ENCODE measurements around the gene NRIP1. TPM values are rescaled to one million over a fixed set of nuclear protein-coding genes. Genes with fewer than 3 reads are reported as not detected.
A peak's percentile ranks its signal among the peaks of the same experiment; 100 is the strongest.

NRIP1 gene
- total and polyA plus RNA-seq, 2 of the 8 experiments (the other 6 are each of a cell fraction or from before 2014, with no cell fraction given): 1.5 to 9.3 TPM

DNA sequence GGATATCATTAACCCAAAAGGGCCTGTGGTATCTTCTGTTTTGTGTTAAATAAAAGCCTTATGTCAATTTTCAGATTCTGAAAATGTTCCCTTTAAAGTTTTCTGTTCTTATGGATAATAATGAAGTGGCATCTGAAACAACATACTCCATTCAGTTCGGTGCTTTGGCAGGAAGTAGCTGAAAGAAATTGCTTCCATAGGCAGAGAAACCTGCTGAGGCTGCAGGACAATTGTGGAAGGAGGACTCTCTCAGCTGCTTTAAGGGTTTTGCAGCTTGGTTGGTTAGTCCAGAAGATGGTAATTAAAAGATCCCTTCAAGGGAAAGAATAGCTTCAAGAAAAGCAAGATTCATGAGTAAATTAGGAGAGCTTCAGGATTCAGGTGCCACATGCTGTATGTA lies 30.5 kb upstream of the NRIP1 start:
- Histone ChIP-seq H3K18ac (ENCODE audit: extremely low read depth, low read length) (no peak overlapping the region), H3K27ac (ENCODE audit: low read depth, low read length) (no peak overlapping the region), H2AFZ (ENCODE audit: low read length) (peak overlapping the region; percentile 64; the same call in 1 of the 2 replicates), H3K36me3 (ENCODE audit: control insufficient read depth in 2 of 4, insufficient read depth in 4 of 4, low read length in 3 of 4) (no peaks in the 10 kb centered on the region), H3K4ac (replicated peaks; ENCODE audit: insufficient read length, low read depth, low read length) (no peak overlapping the region), H3K79me1 (ENCODE audit: low read depth, low read length) (no peaks in the 10 kb centered on the region), H4K5ac (ENCODE audit: insufficient read length, low read depth, low read length) (no peak overlapping the region), H3K4me3 (ENCODE audit: extremely low read depth in 1 of 4, insufficient read depth in 2 of 4, low read depth in 3 of 4, low read length in 4 of 4) (no peak overlapping the region), H2BK5ac (ENCODE audit: low read depth, low read length) (no peak overlapping the region), H2AK5ac (ENCODE audit: low read depth, low read length) (no peak overlapping the region), H3K79me2 (ENCODE audit: control insufficient read depth in 1 of 2, insufficient read depth in 2 of 2, low read length in 2 of 2) (no peaks in the 10 kb centered on the region), H2BK120ac (replicated peaks; ENCODE audit: low read depth, low read length) (no peak overlapping the region), H4K8ac (ENCODE audit: extremely low read depth, insufficient read depth, low read length) (no peak overlapping the region), H3K56ac (replicated peaks; ENCODE audit: insufficient read length, low read depth, low read length) (no peak overlapping the region), H3K9me3 (ENCODE audit: insufficient read depth in 2 of 2, low read depth in 1 of 2, low read length in 1 of 2) (no peaks in the 10 kb centered on the region), H3K23ac (ENCODE audit: insufficient read length) (no peak overlapping the region), H3K9ac (replicated peaks in 1 of 4; ENCODE audit: extremely low read depth in 1 of 4, low read depth in 3 of 4, low read length in 3 of 4) (no peak overlapping the region), H3K4me1 (replicated peaks in 1 of 4; ENCODE audit: control insufficient read depth in 3 of 4, insufficient read depth in 4 of 4, low read length in 3 of 4) (peaks cover 0 to 4% (median 0%) of the 10 kb centered on the region in 4 experiments; a peak in 1 of 7 replicates), H2BK20ac (ENCODE audit: low read length) (no peak overlapping the region), H3K23me2 (ENCODE audit: low read depth, low read length) (no peaks in the 10 kb centered on the region), H4K91ac (replicated peaks; ENCODE audit: insufficient read length, low read length) (no peak overlapping the region), H2BK15ac (ENCODE audit: low read length) (no peak overlapping the region), H3K14ac (ENCODE audit: insufficient read length) (no peak overlapping the region), H4K20me1 (replicated peaks in 1 of 2; ENCODE audit: control insufficient read depth in 1 of 2, insufficient read depth in 2 of 2, low read length in 2 of 2) (no peaks in the 10 kb centered on the region), H3K4me2 (ENCODE audit: insufficient read depth in 1 of 2, low read depth in 2 of 2, low read length in 2 of 2) (no peak overlapping the region), H2BK12ac (ENCODE audit: low read depth, low read length) (no peak overlapping the region), H3K27me3 (replicated peaks in 1 of 4; ENCODE audit: control insufficient read depth in 3 of 4, extremely low read depth in 1 of 4, insufficient read depth in 3 of 4, low read length in 3 of 4) (no peaks in the 10 kb centered on the region)
- ChIA-PET CTCF (ENCODE audit: partially characterized antibody) (interaction anchor here (1.0 to 1.3 kb wide), 3 partner anchors 9 to 388 kb away, joined by 3 to 4 read pairs (median 4); no protein-coding TSS in a partner anchor), POLR2A (ENCODE audit: partially characterized antibody) (no interaction called here)
- 62% methylated on average over 1 of the region's 1 CpG; no CpG with 5 or more reads in 1 of the 2 experiments for WGBS, 2 experiments (ENCODE audit: extremely low coverage in 1 of 2, insufficient coverage in 1 of 2, insufficient read length in 1 of 2, insufficient replicate concordance in 2 of 2, low coverage in 1 of 2, low lambda C conversion rate in 2 of 2, missing lambda C conversion rate in 1 of 2)
- no peak for FAIRE-seq
- no peak for DNase-seq (ENCODE audit: low read depth in 1 of 2, low spot score in 2 of 2)
- TF ChIP-seq RXRA (IDR thresholded peaks at IDR 0.05; ENCODE audit: insufficient read depth, low read depth, low read length): no peak
- no peak for TF ChIP-seq POLR2AphosphoS5 (IDR thresholded peaks at IDR 0.05; ENCODE audit: low read depth, low read length)
- no peak for TF ChIP-seq ZNF274 (IDR thresholded peaks at IDR 0.05; ENCODE audit: borderline replicate concordance, extremely low read depth, low read length)
- TF ChIP-seq EZH2 (IDR thresholded peaks at IDR 0.05; ENCODE audit: low read depth, low read length, severe bottlenecking): no peak
- TF ChIP-seq, protein P1, sequence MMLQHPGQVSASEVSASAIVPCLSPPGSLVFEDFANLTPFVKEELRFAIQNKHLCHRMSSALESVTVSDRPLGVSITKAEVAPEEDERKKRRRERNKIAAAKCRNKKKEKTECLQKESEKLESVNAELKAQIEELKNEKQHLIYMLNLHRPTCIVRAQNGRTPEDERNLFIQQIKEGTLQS (IDR thresholded peaks at IDR 0.05; ENCODE audit: insufficient read depth, low read depth, low read length): no peak
- no peak for TF ChIP-seq MAFK (IDR thresholded peaks at IDR 0.05; ENCODE audit: low read depth, low read length)
- no peak for TF ChIP-seq RFX5 (IDR thresholded peaks at IDR 0.05; ENCODE audit: borderline replicate concordance, low read depth, low read length)
- TF ChIP-seq CHD1 (IDR thresholded peaks at IDR 0.05; ENCODE audit: low read depth, low read length): no peak
- no peak for TF ChIP-seq POU5F1 (IDR thresholded peaks at IDR 0.05; ENCODE audit: low read depth, low read length)
- no peak for TF ChIP-seq SRF (IDR thresholded peaks at IDR 0.05; ENCODE audit: low read depth, low read length)
- TF ChIP-seq YY1 (IDR thresholded peaks at IDR 0.05; ENCODE audit: low read depth, low read length): no peak
- TF ChIP-seq, protein P2, sequence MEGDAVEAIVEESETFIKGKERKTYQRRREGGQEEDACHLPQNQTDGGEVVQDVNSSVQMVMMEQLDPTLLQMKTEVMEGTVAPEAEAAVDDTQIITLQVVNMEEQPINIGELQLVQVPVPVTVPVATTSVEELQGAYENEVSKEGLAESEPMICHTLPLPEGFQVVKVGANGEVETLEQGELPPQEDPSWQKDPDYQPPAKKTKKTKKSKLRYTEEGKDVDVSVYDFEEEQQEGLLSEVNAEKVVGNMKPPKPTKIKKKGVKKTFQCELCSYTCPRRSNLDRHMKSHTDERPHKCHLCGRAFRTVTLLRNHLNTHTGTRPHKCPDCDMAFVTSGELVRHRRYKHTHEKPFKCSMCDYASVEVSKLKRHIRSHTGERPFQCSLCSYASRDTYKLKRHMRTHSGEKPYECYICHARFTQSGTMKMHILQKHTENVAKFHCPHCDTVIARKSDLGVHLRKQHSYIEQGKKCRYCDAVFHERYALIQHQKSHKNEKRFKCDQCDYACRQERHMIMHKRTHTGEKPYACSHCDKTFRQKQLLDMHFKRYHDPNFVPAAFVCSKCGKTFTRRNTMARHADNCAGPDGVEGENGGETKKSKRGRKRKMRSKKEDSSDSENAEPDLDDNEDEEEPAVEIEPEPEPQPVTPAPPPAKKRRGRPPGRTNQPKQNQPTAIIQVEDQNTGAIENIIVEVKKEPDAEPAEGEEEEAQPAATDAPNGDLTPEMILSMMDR (IDR thresholded peaks at IDR 0.05; ENCODE audit: control extremely low read depth in 1 of 3, insufficient read depth in 1 of 3, low read depth in 1 of 3, low read length in 3 of 3): no peak
